NB4 (cell line): ENCODE data around the gene CDH13.

Experiments used
- MAX ChIP-seq: IDR thresholded peaks from 2 replicates; pipeline ENCODE4 v1.6.1; 2011; ENCODE audit warnings: low read depth, low read length
- POLR2A ChIP-seq: IDR thresholded peaks from 2 replicates; pipeline ENCODE4 v1.6.1; 2011; ENCODE audit warnings: mild to moderate bottlenecking; ENCODE audit not compliant: insufficient read length; ENCODE audit errors: extremely low read depth
- TF ChIP-seq, protein P1 (sequence below): IDR thresholded peaks from one replicate; pipeline ENCODE4 v1.5.1; 2012; ENCODE audit warnings: low read depth, low read length

DNA sequence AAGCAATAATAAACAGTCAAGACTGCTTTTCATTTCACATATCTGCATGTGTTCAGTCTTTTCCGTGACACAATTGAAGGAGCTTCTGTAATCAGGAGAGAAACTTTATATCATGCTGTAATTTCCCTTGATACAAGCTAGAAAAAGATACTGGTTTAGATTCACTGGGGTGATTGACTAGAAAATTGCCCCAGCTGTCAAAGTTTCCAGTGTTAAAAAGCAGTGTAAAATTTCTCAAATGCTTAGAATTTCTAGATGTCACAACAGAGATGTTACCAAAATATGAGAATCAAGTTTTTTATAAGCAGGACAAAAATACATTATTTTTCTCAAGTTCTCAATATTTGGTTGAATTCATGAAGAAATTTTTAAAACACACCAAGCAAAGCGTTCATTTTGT, 888.6 kb downstream of the CDH13 start:
- TF ChIP-seq POLR2A (no peak), MAX (no peak)
- TF ChIP-seq, protein P1, sequence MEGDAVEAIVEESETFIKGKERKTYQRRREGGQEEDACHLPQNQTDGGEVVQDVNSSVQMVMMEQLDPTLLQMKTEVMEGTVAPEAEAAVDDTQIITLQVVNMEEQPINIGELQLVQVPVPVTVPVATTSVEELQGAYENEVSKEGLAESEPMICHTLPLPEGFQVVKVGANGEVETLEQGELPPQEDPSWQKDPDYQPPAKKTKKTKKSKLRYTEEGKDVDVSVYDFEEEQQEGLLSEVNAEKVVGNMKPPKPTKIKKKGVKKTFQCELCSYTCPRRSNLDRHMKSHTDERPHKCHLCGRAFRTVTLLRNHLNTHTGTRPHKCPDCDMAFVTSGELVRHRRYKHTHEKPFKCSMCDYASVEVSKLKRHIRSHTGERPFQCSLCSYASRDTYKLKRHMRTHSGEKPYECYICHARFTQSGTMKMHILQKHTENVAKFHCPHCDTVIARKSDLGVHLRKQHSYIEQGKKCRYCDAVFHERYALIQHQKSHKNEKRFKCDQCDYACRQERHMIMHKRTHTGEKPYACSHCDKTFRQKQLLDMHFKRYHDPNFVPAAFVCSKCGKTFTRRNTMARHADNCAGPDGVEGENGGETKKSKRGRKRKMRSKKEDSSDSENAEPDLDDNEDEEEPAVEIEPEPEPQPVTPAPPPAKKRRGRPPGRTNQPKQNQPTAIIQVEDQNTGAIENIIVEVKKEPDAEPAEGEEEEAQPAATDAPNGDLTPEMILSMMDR = no peak
